GM19438 (cell line): Measurements from ENCODE around the gene DGKD.
"Not testable (repeated sequence)": the region's sequence is repeated elsewhere in the genome, so short reads cannot be mapped to it uniquely, and the experiment has no call there.

Experiments used
- ATAC-seq: cut with Tn5 transposase; IDR thresholded peaks from one replicate; pipeline ENCODE4 v1.9.1; 2021; ENCODE audit warnings: low read depth; ENCODE audit not compliant: unreplicated experiment

Gene DGKD

GRCh38 chr2:233353769-233354499 lies at the start of gene DGKD:
DGKD (plus strand) TSS chr2:233354494; CDS start chr2:233354519, 25 bp downstream.
- peak; percentile 45 for ATAC-seq

- no peak for ATAC-seq
Observed at GRCh38 chr2:233307565-233307964, 46.7 kb upstream of the DGKD start, which contains the start of gene SAG. SAG (plus strand) TSS chr2:233307816; CDS start chr2:233309190, 1,374 bp downstream.

- no peak for ATAC-seq
Observed at GRCh38 chr2:233311241-233311926, 42.9 kb upstream of the DGKD start.

- ATAC-seq: no peak
Observed at GRCh38 chr2:233312874-233313273, 41.4 kb upstream of the DGKD start.

GRCh38 chr2:233314180-233314925 lies 39.9 kb upstream of the DGKD start:
- no peak for ATAC-seq

GRCh38 chr2:233317196-233317943 lies 36.9 kb upstream of the DGKD start:
- no peak for ATAC-seq

- no peak for ATAC-seq
Observed at GRCh38 chr2:233319256-233319655, 35.0 kb upstream of the DGKD start.

- no peak for ATAC-seq
Observed at GRCh38 chr2:233320470-233320869, 33.8 kb upstream of the DGKD start.

- ATAC-seq: no peak
Observed at GRCh38 chr2:233321166-233321565, 33.1 kb upstream of the DGKD start.

- no peak for ATAC-seq
Observed at GRCh38 chr2:233323851-233324250, 30.4 kb upstream of the DGKD start.

GRCh38 chr2:233325256-233325655 lies 29.0 kb upstream of the DGKD start:
- ATAC-seq: no peak

- ATAC-seq: no peak
Observed at GRCh38 chr2:233325814-233326213, 28.5 kb upstream of the DGKD start.

GRCh38 chr2:233326500-233326899 lies 27.8 kb upstream of the DGKD start:
- ATAC-seq: no peak

GRCh38 chr2:233328922-233329321 lies 25.4 kb upstream of the DGKD start:
- no peak for ATAC-seq

GRCh38 chr2:233329489-233330135 lies 24.7 kb upstream of the DGKD start:
- no peak for ATAC-seq

GRCh38 chr2:233331536-233331935 lies 22.8 kb upstream of the DGKD start:
- peak; percentile 95 for ATAC-seq

- no peak for ATAC-seq
Observed at GRCh38 chr2:233332125-233332524, 22.2 kb upstream of the DGKD start.

- ATAC-seq: no peak
Observed at GRCh38 chr2:233334915-233335314, 19.4 kb upstream of the DGKD start.

GRCh38 chr2:233336091-233336490 lies 18.2 kb upstream of the DGKD start:
- ATAC-seq: not testable (repeated sequence)

GRCh38 chr2:233336541-233336940 lies 17.8 kb upstream of the DGKD start:
- ATAC-seq: no peak
